HPDE6-E6E7 (cell line): ENCODE data around the gene NAV2.
"Not testable (repeated sequence)": the region's sequence is repeated elsewhere in the genome, so short reads cannot be mapped to it uniquely, and the experiment has no call there.

Experiments
- DNase-seq: peaks from one replicate; pipeline ENCODE4 v3.0.0; 2011; ENCODE audit warnings: missing footprints; ENCODE audit errors: extremely low spot score

Gene NAV2

DNA sequence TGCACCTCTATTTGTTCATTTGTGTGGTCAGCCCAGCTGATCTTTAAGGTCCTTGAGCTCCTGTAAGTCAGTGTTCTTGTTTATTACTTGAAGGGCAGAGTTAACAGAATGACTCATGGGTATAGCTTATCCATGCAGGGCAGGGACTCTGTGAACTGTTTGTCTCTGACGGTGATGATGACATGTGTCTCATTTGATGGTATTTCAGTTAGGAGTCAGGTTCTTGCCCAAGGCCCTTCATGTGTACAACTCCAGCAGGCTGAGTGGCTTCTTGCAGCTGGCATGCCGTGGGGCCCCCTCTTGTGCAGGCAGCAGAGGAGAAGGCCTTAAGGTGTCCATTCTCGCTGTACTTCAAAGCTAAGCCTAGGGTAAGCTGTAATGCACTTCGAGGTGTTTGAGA lies 282.5 kb downstream of the NAV2 start:
- peak; percentile 66 for DNase-seq

- no peak for DNase-seq
These were observed 283.9 kb downstream of the NAV2 start for GRCh38 chr11:19996571-19996970.

- DNase-seq, result no peak
These were observed 287.3 kb downstream of the NAV2 start for GRCh38 chr11:20000022-20000350.

DNA sequence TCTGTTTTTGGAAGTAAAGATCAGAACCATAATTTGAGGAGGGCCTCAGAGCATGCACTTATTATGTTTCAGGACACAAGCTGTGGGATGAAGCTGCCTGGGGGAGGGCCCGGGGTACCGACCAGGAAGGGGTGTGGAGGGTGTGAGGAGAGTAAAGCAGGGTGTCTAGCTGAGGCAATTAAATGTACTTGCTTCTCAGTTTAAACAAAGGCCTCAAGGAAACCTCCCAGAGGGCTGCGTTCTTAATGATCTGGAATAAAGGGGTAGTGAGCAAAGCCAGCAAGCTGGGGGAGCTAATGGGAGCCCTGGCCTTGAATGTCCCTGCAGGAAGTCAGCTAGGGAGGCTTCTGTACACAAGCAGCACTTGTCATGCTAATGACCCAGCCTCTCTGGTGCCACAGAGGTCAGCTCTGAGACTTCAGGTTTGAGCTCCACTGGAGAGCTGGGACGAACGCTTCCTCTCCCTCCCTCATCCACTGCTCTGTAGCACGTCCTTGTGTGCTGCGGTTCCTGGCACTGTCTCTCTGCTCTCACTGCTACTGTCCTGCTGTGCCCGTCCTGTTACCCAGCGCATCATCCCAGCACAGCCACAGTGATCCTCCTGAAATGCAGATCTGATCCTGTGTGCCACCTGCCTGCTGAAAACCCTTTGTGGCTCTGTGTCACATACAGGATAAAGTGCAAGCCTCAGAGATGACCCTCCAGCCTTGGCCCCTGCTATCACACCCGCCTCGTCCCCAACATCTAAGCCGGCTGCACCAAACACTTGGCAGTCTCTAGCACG lies 287.9 kb downstream of the NAV2 start:
- DNase-seq, result no peak

- DNase-seq, result no peak
These were observed 289.9 kb downstream of the NAV2 start for GRCh38 chr11:20002312-20003216.

DNA sequence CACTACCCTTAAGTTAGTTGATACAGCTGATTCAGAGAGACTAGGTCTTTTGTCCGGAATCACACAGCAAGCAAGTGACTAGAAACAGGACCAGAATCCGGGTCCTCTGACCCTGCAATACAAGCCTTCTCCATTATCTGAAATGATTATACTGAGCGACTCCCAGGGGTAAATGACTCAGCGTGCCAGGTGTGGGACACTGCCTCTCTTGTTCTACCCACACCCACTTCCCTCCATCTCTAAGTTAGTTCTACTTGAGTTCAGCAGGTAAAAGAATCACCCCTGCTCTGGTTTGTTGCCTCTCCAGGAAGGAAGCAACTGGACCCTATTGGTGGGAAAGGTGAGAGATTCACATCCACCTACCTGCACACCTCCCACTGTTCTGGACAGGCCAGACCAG lies 290.7 kb downstream of the NAV2 start:
- DNase-seq, result no peak

DNA sequence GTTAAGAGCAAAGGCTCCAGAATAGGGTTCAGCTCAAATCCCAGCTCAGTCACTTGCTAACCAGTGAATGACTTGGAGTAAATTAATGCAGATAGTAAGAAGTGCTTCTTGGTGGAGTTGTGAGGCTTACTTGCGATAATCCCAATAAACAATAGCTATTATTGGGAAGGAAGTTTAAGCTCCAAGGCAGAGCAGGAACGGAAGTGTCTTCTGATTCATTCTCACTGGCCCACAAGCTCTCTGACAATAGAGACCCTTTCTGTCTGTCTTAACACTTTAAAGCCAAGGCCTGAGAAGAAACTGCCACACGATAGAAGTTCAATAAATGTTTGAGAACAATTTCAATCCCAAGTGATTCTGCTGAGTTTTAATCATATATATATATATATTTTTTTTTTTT lies 292.2 kb downstream of the NAV2 start:
- DNase-seq, result no peak

DNA sequence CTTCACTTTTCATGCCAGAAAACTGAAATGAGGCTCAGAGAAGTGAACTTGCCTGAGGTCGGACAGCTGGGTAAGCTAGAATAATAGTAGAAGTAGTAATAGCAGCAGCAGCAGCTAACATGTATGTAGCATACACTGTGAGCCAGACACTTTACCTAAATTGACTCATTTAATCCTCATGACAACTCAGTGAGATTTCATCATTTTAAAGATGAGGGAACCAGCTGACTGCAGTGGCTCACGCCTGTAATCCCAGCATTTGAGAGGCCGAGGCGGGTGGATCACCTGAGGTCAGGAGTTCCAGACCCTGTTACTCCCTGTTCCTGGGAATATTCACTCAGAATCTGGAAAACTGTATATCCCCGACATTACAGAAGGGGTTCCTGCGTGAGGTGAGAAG lies 293.1 kb downstream of the NAV2 start:
- DNase-seq, result no peak

DNA sequence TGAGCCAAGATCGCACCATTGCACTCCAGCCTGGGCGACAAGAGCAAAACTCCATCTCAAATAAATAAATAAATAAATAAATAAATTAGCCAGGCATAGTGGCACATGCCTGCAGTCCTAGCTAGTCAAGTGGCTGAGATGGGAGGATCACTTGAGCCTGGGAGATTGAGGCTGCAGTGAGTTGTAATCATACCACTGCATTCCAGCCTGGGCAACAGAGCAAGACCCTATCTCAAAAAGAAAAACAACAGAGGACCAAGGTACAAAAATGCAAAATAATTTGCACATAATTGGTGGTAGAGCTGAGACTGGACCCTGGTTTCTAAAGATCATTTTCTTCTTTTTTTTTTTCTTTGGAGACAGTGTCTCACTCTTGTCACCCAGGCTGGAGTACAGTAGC lies 294.0 kb downstream of the NAV2 start:
- DNase-seq, result not testable (repeated sequence)

GRCh38 chr11:20007386-20007785 lies 294.7 kb downstream of the NAV2 start:
- no peak for DNase-seq

- no peak for DNase-seq
These were observed 295.7 kb downstream of the NAV2 start for GRCh38 chr11:20008190-20008870.

GRCh38 chr11:20008871-20009644 lies 296.4 kb downstream of the NAV2 start:
- DNase-seq, result no peak

GRCh38 chr11:20010156-20010850 lies 297.7 kb downstream of the NAV2 start:
- no peak for DNase-seq

DNA sequence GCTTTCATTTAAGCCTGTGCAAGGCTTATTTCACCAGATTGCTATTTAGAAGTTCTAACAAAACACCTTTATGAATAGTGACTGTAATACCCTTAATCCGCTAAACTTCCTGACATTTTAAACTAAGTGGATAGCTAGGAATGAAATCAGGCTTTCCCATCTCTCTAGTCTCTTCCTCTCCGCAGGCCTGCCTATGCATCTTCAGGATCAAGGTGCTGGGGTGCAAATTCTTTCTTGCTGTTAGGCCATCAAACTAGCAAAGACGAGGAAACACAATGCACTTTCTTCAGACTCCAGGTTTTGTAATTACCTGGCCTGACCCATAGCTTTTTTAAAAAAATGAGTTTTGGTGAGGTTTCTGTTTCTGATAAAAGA lies 298.2 kb downstream of the NAV2 start:
- no peak for DNase-seq

- DNase-seq, result peak; percentile 37
These were observed 298.8 kb downstream of the NAV2 start for GRCh38 chr11:20011307-20011951.

GRCh38 chr11:20013346-20014066 lies 300.9 kb downstream of the NAV2 start:
- DNase-seq, result no peak

DNA sequence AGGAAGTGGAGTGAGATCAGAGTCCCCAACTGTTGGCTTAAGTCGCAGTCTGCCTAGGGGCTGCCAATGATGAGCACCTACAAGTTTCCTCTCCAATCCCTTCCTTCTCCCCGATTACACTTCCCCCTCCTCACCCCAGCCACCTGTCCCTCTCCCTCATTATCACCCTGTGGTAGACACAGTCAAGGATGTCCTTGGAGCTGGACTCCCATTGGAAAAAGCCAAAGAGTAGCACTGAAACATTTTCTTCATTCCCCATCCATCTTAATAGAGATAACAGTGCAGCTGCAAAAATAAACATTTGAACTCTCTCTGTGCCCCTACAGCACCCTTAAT lies 301.4 kb downstream of the NAV2 start:
- DNase-seq, result no peak

DNA sequence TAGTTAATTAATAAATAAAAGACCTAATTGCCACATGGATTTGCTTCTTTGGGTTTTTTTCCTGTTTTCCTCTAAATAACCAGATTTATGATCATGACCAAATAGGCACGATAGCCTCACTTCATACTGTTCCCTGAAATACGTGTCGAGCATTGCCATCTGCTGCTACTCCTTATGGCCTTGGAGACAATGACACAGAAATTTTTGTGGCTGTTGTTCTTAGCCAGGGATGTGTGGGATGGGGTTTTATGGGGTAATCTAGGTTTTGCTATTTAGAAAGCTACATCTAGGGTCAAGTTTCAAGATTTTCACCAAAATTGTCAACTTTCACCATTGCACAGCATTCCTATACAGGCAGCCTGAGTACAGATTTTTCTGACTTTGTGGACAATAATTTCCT lies 302.5 kb downstream of the NAV2 start:
- no peak for DNase-seq

GRCh38 chr11:20015529-20016427 lies 303.1 kb downstream of the NAV2 start:
- no peak for DNase-seq
